HepG2 (cell line): ENCODE data around the gene SEPHS2. TPM values are rescaled to one million over a fixed set of nuclear protein-coding genes. Genes with fewer than 3 reads are reported as not detected.
"Not testable (repeated sequence)": the region's sequence is repeated elsewhere in the genome, so short reads cannot be mapped to it uniquely, and the experiment has no call there.

ENCODE experiments used
- ETV5 ChIP-seq: IDR thresholded peaks from 2 replicates; pipeline ENCODE4 v1.6.1; 2018; ENCODE audit warnings: missing biosample characterization, missing genetic modification reagents, inconsistent platforms, borderline replicate concordance
- LCORL ChIP-seq, 2 experiments: fragments of 450-650 bp in 1 of 2; sonication (generic) in 1 of 2; formaldehyde crosslinking in 1 of 2; IDR thresholded peaks; 2 replicates each; pipeline versions ENCODE4 v1.5.0 to v1.6.1; 2017 to 2020; ENCODE audit warnings: antibody characterized with exemption in 1 of 2, missing genetic modification reagents in 1 of 2
- RXRA ChIP-seq: sonication (generic); formaldehyde crosslinking; IDR thresholded peaks from 2 replicates; pipeline ENCODE4 v1.5.1; 2020; ENCODE audit warnings: missing genetic modification reagents
- RXRB ChIP-seq: IDR thresholded peaks from 2 replicates; pipeline ENCODE4 v1.6.1; 2016; ENCODE audit warnings: borderline replicate concordance, missing genetic modification reagents, missing compliant biosample characterization
- SALL1 ChIP-seq: sonication (generic); formaldehyde crosslinking; IDR thresholded peaks from 2 replicates; pipeline ENCODE4 v1.8.0; 2022; ENCODE audit warnings: mild to moderate bottlenecking, missing genetic modification reagents
- ZMYM4 ChIP-seq: sonication (generic); formaldehyde crosslinking; IDR thresholded peaks from 2 replicates; pipeline ENCODE4 v1.8.1; 2023; ENCODE audit warnings: mild to moderate bottlenecking, missing genetic modification reagents
- ZNF501 ChIP-seq: sonication (generic); formaldehyde crosslinking; IDR thresholded peaks from 2 replicates; pipeline ENCODE4 v1.5.1; 2020; ENCODE audit warnings: mild to moderate bottlenecking, moderate library complexity, missing genetic modification reagents
- polyA plus RNA-seq, 8 experiments: library from polyadenylated mRNA; depleted of rRNA in 3 of 8; stranded (reverse) in 7 of 8; unstranded in 1 of 8; fragments of >200 nt; fragmentation: Illumina TruSeq in 4 of 8; extraction: Trizol in 4 of 8; gene quantifications; 2 replicates each; pipeline versions ENCODE4 v1.2.1 to v1.2.3, GENCODE V29; 2011 to 2016; ENCODE audit warnings: low read depth in 4 of 8, missing spikeins in 1 of 8, mixed read lengths in 1 of 8; ENCODE audit not compliant: insufficient read depth in 1 of 8
- total RNA-seq, 5 experiments: library from RNA; depleted of rRNA; stranded (reverse); fragments of >200 nt; fragmentation: Illumina TruSeq; extraction: Trizol; gene quantifications; 2 replicates each; pipeline ENCODE4 v1.2.3, GENCODE V29; 2016; ENCODE audit warnings: low read depth in 1 of 5
- TF ChIP-seq, protein P1 (sequence below): sonication (generic); formaldehyde crosslinking; conservative IDR thresholded peaks from 2 replicates; pipeline ENCODE4 v1.4.0; 2020; ENCODE audit warnings: mild to moderate bottlenecking, missing genetic modification reagents, moderate library complexity
- TF ChIP-seq, protein P2 (sequence below): sonication (generic); formaldehyde crosslinking; IDR thresholded peaks from 2 replicates; pipeline ENCODE4 v1.4.0; 2020; ENCODE audit warnings: missing genetic modification reagents, mild to moderate bottlenecking, borderline replicate concordance
- TF ChIP-seq, protein P3 (sequence below), 2 experiments: sonication (generic) in 1 of 2; formaldehyde crosslinking in 1 of 2; IDR thresholded peaks; 2 replicates each; pipeline versions ENCODE4 v1.4.0 to v1.6.1; 2016 to 2020; ENCODE audit warnings: borderline replicate concordance in 1 of 2, low read depth in 1 of 2, mild to moderate bottlenecking in 1 of 2, missing genetic modification reagents in 1 of 2
- TF ChIP-seq, protein P4 (sequence below): sonication (generic); formaldehyde crosslinking; IDR thresholded peaks from 2 replicates; pipeline ENCODE4 v1.5.0; 2020; ENCODE audit warnings: missing genetic modification reagents, mild to moderate bottlenecking, borderline replicate concordance
- TF ChIP-seq, protein P5 (sequence below): sonication (generic); formaldehyde crosslinking; IDR thresholded peaks from 2 replicates; pipeline ENCODE4 v1.5.0; 2020; ENCODE audit warnings: mild to moderate bottlenecking, missing genetic modification reagents

SEPHS2 gene
- total and polyA plus RNA-seq, 2 of the 13 experiments (the other 11 are each of a cell fraction or from before 2014, with no cell fraction given): 20.7 to 127 TPM

DNA sequence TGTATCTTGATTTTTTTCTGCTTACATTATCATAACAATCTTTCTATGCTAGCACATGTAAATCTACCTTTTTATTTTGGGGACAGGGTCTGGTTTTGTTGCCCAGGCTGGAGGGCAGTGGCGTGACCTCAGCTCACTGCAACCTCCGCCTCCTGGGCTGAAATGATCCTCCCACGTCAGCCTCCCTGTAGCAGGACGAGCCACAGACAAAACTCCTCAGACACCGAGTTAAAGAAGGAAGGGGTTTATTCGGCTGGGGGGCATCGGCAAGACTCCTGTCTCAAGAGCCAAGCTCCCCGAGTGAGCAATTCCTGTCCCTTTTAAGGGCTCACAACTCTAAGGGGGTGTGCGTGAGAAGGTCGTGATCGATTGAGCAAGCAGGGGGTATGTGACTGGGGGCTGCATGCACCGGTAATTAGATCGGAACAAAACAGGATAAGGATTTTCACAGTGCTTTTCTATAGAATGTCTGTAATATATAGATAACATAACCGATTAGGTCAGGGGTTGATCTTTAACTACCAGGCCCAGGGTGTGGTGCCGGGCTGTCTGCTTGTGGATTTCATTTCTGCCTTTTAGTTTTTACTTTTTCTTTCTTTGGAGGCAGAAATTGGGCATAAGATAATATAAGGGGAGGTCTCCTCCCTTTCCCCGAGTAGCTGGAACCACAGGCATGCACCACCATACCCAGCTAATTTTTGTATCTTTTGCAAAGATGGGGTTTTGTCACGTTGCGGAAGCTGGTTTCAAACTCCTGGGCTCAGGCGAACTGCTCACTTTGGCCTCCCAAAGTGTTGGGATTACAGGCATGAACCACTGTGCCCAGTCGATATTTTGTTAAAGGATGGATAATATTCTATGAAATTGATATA, 7.3 kb upstream of the SEPHS2 start (continued):
- TF ChIP-seq ZNF501 (CRISPR knock-in tag): 0 out of 2 replicates have a peak, but pooled peaks have one; percentile 28
- TF ChIP-seq, protein P1, sequence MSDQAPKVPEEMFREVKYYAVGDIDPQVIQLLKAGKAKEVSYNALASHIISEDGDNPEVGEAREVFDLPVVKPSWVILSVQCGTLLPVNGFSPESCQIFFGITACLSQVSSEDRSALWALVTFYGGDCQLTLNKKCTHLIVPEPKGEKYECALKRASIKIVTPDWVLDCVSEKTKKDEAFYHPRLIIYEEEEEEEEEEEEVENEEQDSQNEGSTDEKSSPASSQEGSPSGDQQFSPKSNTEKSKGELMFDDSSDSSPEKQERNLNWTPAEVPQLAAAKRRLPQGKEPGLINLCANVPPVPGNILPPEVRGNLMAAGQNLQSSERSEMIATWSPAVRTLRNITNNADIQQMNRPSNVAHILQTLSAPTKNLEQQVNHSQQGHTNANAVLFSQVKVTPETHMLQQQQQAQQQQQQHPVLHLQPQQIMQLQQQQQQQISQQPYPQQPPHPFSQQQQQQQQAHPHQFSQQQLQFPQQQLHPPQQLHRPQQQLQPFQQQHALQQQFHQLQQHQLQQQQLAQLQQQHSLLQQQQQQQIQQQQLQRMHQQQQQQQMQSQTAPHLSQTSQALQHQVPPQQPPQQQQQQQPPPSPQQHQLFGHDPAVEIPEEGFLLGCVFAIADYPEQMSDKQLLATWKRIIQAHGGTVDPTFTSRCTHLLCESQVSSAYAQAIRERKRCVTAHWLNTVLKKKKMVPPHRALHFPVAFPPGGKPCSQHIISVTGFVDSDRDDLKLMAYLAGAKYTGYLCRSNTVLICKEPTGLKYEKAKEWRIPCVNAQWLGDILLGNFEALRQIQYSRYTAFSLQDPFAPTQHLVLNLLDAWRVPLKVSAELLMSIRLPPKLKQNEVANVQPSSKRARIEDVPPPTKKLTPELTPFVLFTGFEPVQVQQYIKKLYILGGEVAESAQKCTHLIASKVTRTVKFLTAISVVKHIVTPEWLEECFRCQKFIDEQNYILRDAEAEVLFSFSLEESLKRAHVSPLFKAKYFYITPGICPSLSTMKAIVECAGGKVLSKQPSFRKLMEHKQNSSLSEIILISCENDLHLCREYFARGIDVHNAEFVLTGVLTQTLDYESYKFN: peak; percentile 62
- TF ChIP-seq, protein P2, sequence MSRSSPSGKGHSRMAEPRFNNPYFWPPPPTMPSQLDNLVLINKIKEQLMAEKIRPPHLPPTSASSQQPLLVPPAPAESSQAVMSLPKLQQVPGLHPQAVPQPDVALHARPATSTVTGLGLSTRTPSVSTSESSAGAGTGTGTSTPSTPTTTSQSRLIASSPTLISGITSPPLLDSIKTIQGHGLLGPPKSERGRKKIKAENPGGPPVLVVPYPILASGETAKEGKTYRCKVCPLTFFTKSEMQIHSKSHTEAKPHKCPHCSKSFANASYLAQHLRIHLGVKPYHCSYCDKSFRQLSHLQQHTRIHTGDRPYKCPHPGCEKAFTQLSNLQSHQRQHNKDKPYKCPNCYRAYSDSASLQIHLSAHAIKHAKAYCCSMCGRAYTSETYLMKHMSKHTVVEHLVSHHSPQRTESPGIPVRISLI: peak; percentile 31; the same call in 1 of the 2 replicates
- 0 out of 2 replicates have a peak, but pooled peaks have one; percentile 32 for TF ChIP-seq RXRA (CRISPR knock-in tag)
- 0 out of 2 replicates have a peak, but pooled peaks have one; percentile 16 for TF ChIP-seq ZMYM4 (CRISPR knock-in tag)
- TF ChIP-seq, protein P3, sequence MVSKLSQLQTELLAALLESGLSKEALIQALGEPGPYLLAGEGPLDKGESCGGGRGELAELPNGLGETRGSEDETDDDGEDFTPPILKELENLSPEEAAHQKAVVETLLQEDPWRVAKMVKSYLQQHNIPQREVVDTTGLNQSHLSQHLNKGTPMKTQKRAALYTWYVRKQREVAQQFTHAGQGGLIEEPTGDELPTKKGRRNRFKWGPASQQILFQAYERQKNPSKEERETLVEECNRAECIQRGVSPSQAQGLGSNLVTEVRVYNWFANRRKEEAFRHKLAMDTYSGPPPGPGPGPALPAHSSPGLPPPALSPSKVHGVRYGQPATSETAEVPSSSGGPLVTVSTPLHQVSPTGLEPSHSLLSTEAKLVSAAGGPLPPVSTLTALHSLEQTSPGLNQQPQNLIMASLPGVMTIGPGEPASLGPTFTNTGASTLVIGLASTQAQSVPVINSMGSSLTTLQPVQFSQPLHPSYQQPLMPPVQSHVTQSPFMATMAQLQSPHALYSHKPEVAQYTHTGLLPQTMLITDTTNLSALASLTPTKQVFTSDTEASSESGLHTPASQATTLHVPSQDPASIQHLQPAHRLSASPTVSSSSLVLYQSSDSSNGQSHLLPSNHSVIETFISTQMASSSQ (IDR thresholded peaks at IDR 0.05; ENCODE audit: low read depth): peak; percentile 25; the same call in 1 of the 2 replicates
- TF ChIP-seq, protein P3 (CRISPR knock-in tag; IDR thresholded peaks at IDR 0.05; ENCODE audit: borderline replicate concordance): peak; percentile 50; the same call in 1 of the 2 replicates
- TF ChIP-seq, protein P4, sequence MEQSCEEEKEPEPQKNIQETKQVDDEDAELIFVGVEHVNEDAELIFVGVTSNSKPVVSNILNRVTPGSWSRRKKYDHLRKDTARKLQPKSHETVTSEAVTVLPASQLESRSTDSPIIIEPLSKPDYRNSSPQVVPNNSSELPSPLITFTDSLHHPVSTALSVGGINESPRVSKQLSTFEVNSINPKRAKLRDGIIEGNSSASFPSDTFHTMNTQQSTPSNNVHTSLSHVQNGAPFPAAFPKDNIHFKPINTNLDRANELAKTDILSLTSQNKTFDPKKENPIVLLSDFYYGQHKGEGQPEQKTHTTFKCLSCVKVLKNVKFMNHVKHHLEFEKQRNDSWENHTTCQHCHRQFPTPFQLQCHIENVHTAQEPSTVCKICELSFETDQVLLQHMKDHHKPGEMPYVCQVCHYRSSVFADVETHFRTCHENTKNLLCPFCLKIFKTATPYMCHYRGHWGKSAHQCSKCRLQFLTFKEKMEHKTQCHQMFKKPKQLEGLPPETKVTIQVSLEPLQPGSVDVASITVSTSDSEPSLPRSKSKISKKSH (CRISPR knock-in tag): 0 out of 2 replicates have a peak, but pooled peaks have one; percentile 18
- 0 out of 2 replicates have a peak, but pooled peaks have one; percentile 14 for TF ChIP-seq RXRB (CRISPR knock-in tag)
- 0 out of 2 replicates have a peak, but pooled peaks have one; percentile 19 for TF ChIP-seq ETV5 (CRISPR knock-in tag)
- TF ChIP-seq, protein P5, sequence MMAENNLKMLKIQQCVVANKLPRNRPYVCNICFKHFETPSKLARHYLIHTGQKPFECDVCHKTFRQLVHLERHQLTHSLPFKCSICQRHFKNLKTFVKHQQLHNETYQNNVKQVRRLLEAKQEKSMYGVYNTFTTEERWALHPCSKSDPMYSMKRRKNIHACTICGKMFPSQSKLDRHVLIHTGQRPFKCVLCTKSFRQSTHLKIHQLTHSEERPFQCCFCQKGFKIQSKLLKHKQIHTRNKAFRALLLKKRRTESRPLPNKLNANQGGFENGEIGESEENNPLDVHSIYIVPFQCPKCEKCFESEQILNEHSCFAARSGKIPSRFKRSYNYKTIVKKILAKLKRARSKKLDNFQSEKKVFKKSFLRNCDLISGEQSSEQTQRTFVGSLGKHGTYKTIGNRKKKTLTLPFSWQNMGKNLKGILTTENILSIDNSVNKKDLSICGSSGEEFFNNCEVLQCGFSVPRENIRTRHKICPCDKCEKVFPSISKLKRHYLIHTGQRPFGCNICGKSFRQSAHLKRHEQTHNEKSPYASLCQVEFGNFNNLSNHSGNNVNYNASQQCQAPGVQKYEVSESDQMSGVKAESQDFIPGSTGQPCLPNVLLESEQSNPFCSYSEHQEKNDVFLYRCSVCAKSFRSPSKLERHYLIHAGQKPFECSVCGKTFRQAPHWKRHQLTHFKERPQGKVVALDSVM: peak; percentile 99
- TF ChIP-seq LCORL (IDR thresholded peaks at IDR 0.05): not testable (repeated sequence)
- 0 out of 2 replicates have a peak, but pooled peaks have one; percentile 43 for TF ChIP-seq LCORL (CRISPR knock-in tag; IDR thresholded peaks at IDR 0.05)
- TF ChIP-seq SALL1: 0 out of 2 replicates have a peak, but pooled peaks have one; percentile 49
